A673 (cell line): ENCODE data around the gene FOXN4. TPM values are rescaled to one million over a fixed set of nuclear protein-coding genes. Genes with fewer than 3 reads are reported as not detected.

Experiments
- Bru-seq: library from RNA; stranded (reverse); fragments of 400-500 nt; gene quantifications from one replicate; lab custom pipeline; 2021; lab: Mats Ljungman, UMichigan
- BruChase-seq, 2 experiments: library from RNA; stranded (reverse); fragments of 400-500 nt; gene quantifications; one replicate each; lab custom pipeline; 2021; lab: Mats Ljungman, UMichigan
- BruUV-seq: library from RNA; stranded (reverse); fragments of 400-500 nt; replicated peaks from 2 replicates; lab custom pipeline; 2021; lab: Mats Ljungman, UMichigan
- CTCF ChIA-PET: fragments of 300-600 bp; sonication (Branson Sonifier 250); formaldehyde crosslinking; loops from one replicate; lab custom pipeline; 2022; ENCODE audit warnings: antibody characterized with exemption; lab: Charles Lee
- POLR2A ChIA-PET: fragments of 300-600 bp; sonication (Branson Sonifier 250); formaldehyde crosslinking; loops from one replicate; lab custom pipeline; 2022; ENCODE audit warnings: antibody characterized with exemption; ENCODE audit not compliant: low non-redundant PET; lab: Charles Lee
- DNase-seq: peaks from one replicate; pipeline ENCODE4 v3.0.0-alpha.2; 2015; ENCODE audit warnings: low spot score
- H3K27ac ChIP-seq: fragments of 200-600 bp; sonication (generic); 2 replicates; pipeline ENCODE4 v1.5.1; 2016; ENCODE audit warnings: mixed run types, low read depth, mild to moderate bottlenecking, mixed read lengths, antibody characterized with exemption, low read length; ENCODE audit not compliant: poor library complexity, severe bottlenecking
- H3K27me3 ChIP-seq: fragments of 200-600 bp; sonication (generic); replicated peaks from 2 replicates; pipeline ENCODE4 v1.6.1; 2017; ENCODE audit warnings: mixed run types, low read depth, mild to moderate bottlenecking, mixed read lengths, antibody characterized with exemption, low read length; ENCODE audit not compliant: insufficient read depth, poor library complexity
- H3K36me3 ChIP-seq: fragments of 200-600 bp; sonication (generic); 2 replicates; pipeline ENCODE4 v1.6.1; 2016; ENCODE audit warnings: mixed run types, mild to moderate bottlenecking, mixed read lengths, antibody characterized with exemption, low read length; ENCODE audit not compliant: insufficient read depth, poor library complexity, severe bottlenecking
- H3K4me1 ChIP-seq: fragments of 200-600 bp; sonication (generic); 2 replicates; pipeline ENCODE4 v1.6.1; 2017; ENCODE audit warnings: mixed run types, mild to moderate bottlenecking, mixed read lengths, antibody characterized with exemption, low read length; ENCODE audit not compliant: insufficient read depth, poor library complexity, severe bottlenecking
- H3K4me3 ChIP-seq: fragments of 200-600 bp; sonication (generic); 2 replicates; pipeline ENCODE4 v1.5.1; 2016; ENCODE audit warnings: low read depth, mixed run types, mild to moderate bottlenecking, mixed read lengths, low read length; ENCODE audit not compliant: poor library complexity, severe bottlenecking
- H3K9me3 ChIP-seq: fragments of 200-600 bp; sonication (generic); 2 replicates; pipeline ENCODE4 v1.6.1; 2016; ENCODE audit warnings: mixed run types, low read depth, mild to moderate bottlenecking, mixed read lengths, antibody characterized with exemption, low read length; ENCODE audit not compliant: poor library complexity, severe bottlenecking
- EZH2 ChIP-seq: fragments of 200-600 bp; sonication (generic); IDR thresholded peaks from 2 replicates; pipeline ENCODE4 v1.6.1; 2017; ENCODE audit warnings: borderline replicate concordance, low read depth, mild to moderate bottlenecking, mixed read lengths, antibody characterized with exemption, low read length; ENCODE audit not compliant: poor library complexity, severe bottlenecking
- intact Hi-C: fragments of 100-400 bp; cut with micrococcal nuclease; formaldehyde crosslinking; loops from one replicate; pipeline ENCODE4 v1.10.0; 2022; ENCODE audit not compliant: unreplicated experiment
- long read RNA-seq: library from polyadenylated mRNA; stranded (forward); transcript quantifications from one replicate; pipeline ENCODE4 v2.0.0, GENCODE V29; 2022
- total RNA-seq: library from RNA; stranded (reverse); gene quantifications from 2 replicates; pipeline ENCODE4 v1.2.3, GENCODE V29; 2021
- TF ChIP-seq, protein P1 (sequence below): fragments of 300-800, 200-600 bp; sonication (generic); conservative IDR thresholded peaks from 2 replicates; pipeline ENCODE4 v1.5.1; 2017; ENCODE audit warnings: low read depth, mild to moderate bottlenecking, antibody characterized with exemption, low read length, moderate library complexity, mixed read lengths

Gene FOXN4, protein sequence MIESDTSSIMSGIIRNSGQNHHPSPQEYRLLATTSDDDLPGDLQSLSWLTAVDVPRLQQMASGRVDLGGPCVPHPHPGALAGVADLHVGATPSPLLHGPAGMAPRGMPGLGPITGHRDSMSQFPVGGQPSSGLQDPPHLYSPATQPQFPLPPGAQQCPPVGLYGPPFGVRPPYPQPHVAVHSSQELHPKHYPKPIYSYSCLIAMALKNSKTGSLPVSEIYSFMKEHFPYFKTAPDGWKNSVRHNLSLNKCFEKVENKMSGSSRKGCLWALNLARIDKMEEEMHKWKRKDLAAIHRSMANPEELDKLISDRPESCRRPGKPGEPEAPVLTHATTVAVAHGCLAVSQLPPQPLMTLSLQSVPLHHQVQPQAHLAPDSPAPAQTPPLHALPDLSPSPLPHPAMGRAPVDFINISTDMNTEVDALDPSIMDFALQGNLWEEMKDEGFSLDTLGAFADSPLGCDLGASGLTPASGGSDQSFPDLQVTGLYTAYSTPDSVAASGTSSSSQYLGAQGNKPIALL
- not detected in 2 replicates for total RNA-seq
- percentile 11 among the genes with signal in this experiment for Bru-seq, nascent RNA
- BruChase-seq, experiment 1, labeled RNA remaining after a 2-hour chase = percentile 17 among the genes with signal in this experiment
- percentile 18 among the genes with signal in this experiment for BruChase-seq, experiment 2, labeled RNA remaining after a 6-hour chase
- long read RNA-seq = 0 reads

DNA sequence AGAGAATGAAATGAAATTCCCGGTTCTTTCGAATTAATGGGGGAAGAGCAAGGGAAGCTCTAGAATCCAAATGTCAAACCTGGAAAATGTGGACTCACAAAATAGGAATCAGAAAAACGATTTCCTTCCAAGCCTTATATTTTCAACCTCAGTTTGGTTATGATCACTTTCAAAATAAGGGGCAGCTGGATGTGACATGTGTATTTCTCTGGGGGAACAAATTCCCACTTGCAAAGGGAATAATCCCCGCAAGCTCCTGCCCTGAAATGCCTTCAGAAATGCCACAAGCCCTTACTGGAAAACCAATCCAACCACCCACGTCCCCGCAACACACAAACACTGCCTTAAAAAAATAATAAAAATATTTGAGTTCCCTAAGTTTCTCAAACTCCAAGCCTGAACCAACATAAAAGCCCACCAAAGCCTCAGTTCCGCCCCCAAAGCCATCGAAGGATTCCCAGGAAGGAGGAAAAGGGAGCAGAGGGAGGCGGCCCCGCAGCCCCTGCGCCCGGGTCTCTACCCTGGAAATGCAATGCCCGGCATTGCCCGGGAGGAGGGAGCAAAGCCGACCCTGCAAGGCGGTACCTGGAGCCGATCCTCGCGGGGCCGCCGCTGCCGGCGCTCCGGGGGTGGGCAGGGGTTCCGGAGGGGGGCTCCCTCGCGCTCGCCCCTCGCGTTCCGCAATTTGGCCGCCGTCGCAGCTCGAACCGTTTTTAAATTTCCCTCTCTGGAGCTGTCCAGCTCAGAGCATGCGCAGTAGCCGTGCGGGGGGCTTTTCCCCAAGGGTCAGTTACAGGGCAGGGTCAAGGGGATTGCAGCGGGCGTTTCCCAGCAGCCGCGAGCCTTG, at the start of gene FOXN4:
FOXN4 (minus strand) TSS at position 751 of the 847 bp plus-strand sequence. CDS start 963 bp downstream, outside the sequence.
- no peaks in the 10 kb centered on the region for H3K9me3 ChIP-seq
- POLR2A ChIA-PET = no interaction called here
- peaks cover 53% of the 10 kb centered on the region for H3K27me3 ChIP-seq
- TF ChIP-seq EZH2 = peak; percentile 54
- TF ChIP-seq, protein P1, sequence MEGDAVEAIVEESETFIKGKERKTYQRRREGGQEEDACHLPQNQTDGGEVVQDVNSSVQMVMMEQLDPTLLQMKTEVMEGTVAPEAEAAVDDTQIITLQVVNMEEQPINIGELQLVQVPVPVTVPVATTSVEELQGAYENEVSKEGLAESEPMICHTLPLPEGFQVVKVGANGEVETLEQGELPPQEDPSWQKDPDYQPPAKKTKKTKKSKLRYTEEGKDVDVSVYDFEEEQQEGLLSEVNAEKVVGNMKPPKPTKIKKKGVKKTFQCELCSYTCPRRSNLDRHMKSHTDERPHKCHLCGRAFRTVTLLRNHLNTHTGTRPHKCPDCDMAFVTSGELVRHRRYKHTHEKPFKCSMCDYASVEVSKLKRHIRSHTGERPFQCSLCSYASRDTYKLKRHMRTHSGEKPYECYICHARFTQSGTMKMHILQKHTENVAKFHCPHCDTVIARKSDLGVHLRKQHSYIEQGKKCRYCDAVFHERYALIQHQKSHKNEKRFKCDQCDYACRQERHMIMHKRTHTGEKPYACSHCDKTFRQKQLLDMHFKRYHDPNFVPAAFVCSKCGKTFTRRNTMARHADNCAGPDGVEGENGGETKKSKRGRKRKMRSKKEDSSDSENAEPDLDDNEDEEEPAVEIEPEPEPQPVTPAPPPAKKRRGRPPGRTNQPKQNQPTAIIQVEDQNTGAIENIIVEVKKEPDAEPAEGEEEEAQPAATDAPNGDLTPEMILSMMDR = no peak
- CTCF ChIA-PET = interaction anchor here (0.7 kb wide), 1 partner anchor 239 kb away, joined by 4 read pairs; no protein-coding TSS in a partner anchor
- H3K4me3 ChIP-seq = peak within 1 kb of the TSS; percentile 42
- no peak within 1 kb of the TSS for H3K27ac ChIP-seq
- no TSS peak for BruUV-seq
- intact Hi-C loops = no loop called here
- H3K4me1 ChIP-seq = peaks cover 6% of the 10 kb centered on the region
- no peak for DNase-seq
- no peaks in the 10 kb centered on the region for H3K36me3 ChIP-seq

GRCh38 chr12:109358154-109358869, 49.2 kb upstream of the FOXN4 start:
- no TSS peak for BruUV-seq

More at GRCh38 chr12:109358154-109358869, 49.2 kb upstream of the FOXN4 start:
- no peaks in the 10 kb centered on the region for H3K36me3 ChIP-seq
- TF ChIP-seq EZH2 = no peak
- TF ChIP-seq, protein P1 = no peak
- no peak for DNase-seq
- intact Hi-C loops = no loop called here
- H3K27ac ChIP-seq = no peak overlapping the region
- no peaks in the 10 kb centered on the region for H3K4me1 ChIP-seq
- H3K4me3 ChIP-seq = no peak overlapping the region
- peaks cover 66% of the 10 kb centered on the region for H3K27me3 ChIP-seq
- ChIA-PET CTCF (no interaction called here), POLR2A (no interaction called here)
- no peaks in the 10 kb centered on the region for H3K9me3 ChIP-seq
